NCI-H345 treated with DMSO at 0.1 percent for 48 hours (cell line): ENCODE measurements around the gene TSPEAR.

Source experiments
- DNase-seq: peaks from one replicate; lab custom pipeline; 2025; ENCODE audit not compliant: unreplicated experiment; lab: John Stamatoyannopoulos, UW

TSPEAR gene

GRCh38 chr21:44711327-44712202 lies at the start of gene TSPEAR:
TSPEAR (minus strand) TSS chr21:44711572; CDS start chr21:44711514, 58 bp downstream.
- peak; percentile 94 for DNase-seq

- no peak for DNase-seq
These were observed 49.0 kb upstream of the TSPEAR start for GRCh38 chr21:44760376-44760775.

DNA sequence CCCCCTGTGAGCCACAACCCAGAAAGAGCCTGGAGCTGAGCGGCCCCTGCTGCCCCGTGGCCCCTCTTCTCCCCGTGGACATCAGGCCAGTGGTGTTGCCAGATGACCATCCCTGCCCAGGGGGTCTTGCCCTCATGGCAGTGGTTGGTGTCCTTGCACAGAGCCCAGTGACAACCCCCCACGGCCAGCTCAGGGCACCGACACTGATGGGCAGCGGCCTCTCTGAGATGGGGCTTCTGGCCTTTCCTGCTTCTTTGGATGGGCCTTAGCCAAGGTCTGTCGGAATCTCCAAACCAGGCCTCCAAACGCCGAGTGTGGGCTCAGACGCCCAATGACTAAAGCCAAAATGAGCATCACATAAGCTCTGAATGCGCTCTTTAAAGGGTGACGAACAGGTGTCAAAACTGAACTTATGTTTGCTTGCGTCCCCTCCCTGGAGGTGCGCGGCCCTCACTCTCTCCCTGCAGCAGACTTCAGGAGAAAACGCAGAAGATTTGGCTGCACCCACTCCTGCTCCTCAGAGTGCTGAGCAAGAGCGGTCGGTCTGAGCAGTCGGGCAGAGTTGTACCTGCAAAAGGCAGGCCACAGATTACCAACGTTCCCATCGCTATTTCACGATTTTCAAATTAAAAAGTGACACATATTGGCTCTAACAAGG lies 48.4 kb upstream of the TSPEAR start:
- no peak for DNase-seq

- no peak for DNase-seq
These were observed 47.6 kb upstream of the TSPEAR start for GRCh38 chr21:44758781-44759627.

GRCh38 chr21:44758141-44758561 lies 46.8 kb upstream of the TSPEAR start:
- no peak for DNase-seq

- DNase-seq: no peak
These were observed 46.4 kb upstream of the TSPEAR start for GRCh38 chr21:44757731-44758130.

- DNase-seq: no peak
These were observed 45.2 kb upstream of the TSPEAR start for GRCh38 chr21:44756423-44757185.

DNA sequence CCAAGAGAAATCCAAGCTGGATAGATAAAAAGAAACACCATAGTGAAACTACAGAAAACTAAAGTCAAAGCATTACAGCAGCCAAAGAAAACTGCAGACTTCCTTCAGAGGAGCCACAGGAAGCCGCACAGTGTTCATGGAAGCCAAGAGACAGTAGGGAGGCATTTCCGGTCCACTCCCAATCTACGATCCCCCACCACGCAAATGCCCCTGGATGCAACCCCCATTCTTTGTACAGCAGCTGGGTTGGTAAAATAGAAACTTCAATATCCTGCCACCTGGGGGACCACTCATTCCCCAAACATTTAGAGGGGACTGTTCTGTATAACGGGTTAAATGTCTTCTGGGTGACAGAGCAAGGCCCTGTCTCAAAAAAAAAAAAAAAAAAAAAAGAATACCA lies 43.9 kb upstream of the TSPEAR start:
- DNase-seq: no peak

GRCh38 chr21:44753357-44753756 lies 42.0 kb upstream of the TSPEAR start:
- DNase-seq: no peak

DNA sequence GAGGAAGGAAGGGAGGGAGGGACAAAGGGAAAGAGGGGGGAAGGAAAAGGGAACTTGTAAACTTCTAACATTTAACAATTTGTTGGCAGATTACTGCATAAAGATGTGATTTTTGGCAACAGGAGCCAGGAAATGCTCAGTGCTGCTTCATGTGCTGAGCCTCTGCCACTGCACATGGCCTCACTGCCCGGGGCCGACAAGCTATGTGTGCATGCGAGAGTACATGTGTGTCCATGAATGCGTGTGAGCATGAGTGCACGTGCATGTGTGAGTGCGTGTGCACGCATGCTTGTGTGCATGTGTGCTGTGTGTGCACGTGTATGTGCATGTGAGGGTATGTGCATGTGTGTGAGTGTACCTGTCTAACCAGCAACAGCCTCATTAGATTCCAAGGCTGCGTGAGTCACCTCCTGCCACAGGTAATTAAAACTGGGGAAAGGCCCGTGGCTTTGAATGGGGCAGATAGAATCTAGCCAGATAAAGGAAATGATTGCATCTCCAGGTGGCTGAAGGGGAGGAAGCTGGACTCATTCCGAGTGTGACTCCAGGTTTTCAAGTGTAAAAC lies 41.4 kb upstream of the TSPEAR start:
- DNase-seq: no peak

DNA sequence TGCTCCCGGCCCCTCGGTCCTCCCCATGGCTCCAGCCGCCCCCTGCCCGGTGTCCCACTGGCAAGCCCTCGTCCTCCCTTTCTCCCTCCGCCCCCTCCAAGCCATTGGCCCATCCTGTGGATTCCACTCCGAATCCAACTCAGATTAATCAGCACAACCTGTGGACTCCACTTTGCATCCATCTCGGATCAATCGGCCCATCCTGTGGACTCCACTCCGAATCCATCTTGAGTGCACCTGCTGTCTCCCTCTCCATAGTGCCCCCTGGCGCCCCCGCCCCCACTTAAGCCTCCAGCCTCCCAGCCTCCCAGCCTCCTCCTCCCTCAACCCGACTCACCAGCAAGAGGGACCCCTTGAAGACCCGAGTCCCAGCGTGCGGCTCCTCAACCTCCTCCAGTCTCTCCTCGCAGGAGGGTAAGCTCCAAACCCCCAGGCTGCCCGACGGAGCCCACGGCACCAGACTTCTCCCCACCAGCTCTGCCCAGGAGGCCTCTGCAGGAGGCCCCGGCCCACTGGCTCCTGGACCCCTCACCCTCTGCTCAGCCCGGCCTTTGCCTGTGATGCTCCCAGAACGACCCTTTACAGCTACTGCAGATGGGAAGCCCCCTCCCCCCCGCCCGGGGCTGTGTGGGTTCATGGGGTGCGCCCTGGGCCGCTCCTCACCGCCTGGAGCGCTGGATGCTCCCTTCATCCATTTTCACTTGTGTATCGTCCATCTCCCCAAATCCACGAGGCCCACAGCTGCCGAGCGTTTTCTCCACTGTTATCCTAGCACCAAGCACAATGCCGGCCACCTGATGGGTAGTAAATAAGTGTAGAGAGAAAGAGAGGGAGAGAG lies 40.6 kb upstream of the TSPEAR start:
- no peak for DNase-seq

GRCh38 chr21:44751186-44751798 lies 39.9 kb upstream of the TSPEAR start:
- no peak for DNase-seq

GRCh38 chr21:44750675-44751025 lies 39.3 kb upstream of the TSPEAR start:
- no peak for DNase-seq

GRCh38 chr21:44749759-44750674 lies 38.6 kb upstream of the TSPEAR start:
- no peak for DNase-seq

GRCh38 chr21:44749116-44749758 lies 37.9 kb upstream of the TSPEAR start:
- DNase-seq: no peak

DNA sequence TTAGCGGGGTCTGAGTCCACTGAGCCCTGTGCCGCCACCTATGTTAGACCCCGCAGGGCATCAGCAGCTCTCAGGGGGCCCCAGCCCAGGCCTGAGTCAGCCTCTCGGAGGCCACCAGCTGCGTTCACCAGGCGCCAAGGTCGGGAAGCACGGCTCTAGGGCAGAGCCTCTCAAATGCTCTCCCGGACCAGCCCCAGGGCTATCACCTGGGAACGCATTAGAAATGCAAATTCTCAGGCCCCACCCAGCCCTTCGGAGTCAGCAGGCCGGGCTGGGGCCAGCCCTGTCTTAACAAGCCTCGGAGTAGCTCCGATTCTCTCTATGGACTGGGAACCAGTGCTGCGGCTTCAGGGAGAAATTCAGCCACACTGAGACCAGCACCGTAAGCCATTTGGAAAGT lies 37.2 kb upstream of the TSPEAR start:
- DNase-seq: no peak

- peak; percentile 69 for DNase-seq
These were observed 31.2 kb upstream of the TSPEAR start for GRCh38 chr21:44742418-44743153.
